ENCODE results near the gene ZC3H15.
A peak's percentile ranks its signal among the peaks of the same experiment; 100 is the strongest.

Gene ZC3H15

DNA sequence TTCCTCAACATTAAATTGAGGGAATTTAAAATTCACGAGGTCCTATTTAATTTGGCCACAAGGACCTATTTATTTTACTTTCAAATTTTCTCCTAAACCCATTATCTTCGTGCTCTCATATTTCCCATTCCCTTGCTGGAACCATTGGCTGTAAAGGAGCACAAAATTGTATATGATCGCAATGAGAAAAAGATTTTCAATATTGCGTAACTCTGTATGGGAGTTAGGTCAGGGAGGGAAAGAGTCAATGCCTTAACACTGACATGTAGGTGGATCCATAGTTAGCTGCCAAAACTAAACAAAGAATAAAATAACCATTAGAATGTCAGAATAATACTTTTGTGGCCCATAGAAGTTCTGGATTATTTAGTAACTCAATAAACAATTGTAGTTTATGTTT is 40.6 kb upstream of the ZC3H15 start:
- in situ Hi-C loops (cut with HindIII; ENCODE audit: low pct_ligation_motif_present, low sequenced_read_pairs) = no loop called here
- H3K27me3 ChIP-seq (replicated peaks) = no peaks in the 10 kb centered on the region
- H3K27ac ChIP-seq = no peak overlapping the region
- DNase-seq = no peak
- TF ChIP-seq, protein P1, sequence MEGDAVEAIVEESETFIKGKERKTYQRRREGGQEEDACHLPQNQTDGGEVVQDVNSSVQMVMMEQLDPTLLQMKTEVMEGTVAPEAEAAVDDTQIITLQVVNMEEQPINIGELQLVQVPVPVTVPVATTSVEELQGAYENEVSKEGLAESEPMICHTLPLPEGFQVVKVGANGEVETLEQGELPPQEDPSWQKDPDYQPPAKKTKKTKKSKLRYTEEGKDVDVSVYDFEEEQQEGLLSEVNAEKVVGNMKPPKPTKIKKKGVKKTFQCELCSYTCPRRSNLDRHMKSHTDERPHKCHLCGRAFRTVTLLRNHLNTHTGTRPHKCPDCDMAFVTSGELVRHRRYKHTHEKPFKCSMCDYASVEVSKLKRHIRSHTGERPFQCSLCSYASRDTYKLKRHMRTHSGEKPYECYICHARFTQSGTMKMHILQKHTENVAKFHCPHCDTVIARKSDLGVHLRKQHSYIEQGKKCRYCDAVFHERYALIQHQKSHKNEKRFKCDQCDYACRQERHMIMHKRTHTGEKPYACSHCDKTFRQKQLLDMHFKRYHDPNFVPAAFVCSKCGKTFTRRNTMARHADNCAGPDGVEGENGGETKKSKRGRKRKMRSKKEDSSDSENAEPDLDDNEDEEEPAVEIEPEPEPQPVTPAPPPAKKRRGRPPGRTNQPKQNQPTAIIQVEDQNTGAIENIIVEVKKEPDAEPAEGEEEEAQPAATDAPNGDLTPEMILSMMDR (IDR thresholded peaks at IDR 0.05; ENCODE audit: low read depth, low read length, missing control alignments) = no peak
- no peak overlapping the region for H3K4me3 ChIP-seq (ENCODE audit: low read depth, low read length)
- H3K36me3 ChIP-seq (replicated peaks) = no peaks in the 10 kb centered on the region

DNA sequence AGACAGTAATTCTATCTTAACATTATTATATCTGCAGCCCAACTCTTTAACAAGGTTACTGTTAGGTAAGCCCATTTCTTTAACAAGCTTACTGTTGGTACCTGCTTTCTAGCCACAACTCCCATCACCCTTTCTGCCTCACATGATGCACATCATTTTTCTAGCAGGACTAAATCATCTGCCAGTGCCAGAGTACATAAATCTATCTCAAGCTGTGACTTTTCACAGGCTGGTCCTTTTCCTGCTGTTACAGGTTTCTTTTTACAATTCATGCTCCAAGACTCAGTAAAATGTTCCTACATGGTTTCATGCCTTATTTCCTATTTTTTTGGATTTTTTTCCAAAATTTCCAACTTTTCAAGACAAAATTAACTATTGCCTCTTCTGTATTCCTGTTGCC is 30.4 kb upstream of the ZC3H15 start:
- H3K27ac ChIP-seq = no peak overlapping the region
- no peaks in the 10 kb centered on the region for H3K27me3 ChIP-seq (replicated peaks)
- TF ChIP-seq, protein P1 (IDR thresholded peaks at IDR 0.05; ENCODE audit: low read depth, low read length, missing control alignments) = no peak
- DNase-seq = no peak
- no peak overlapping the region for H3K4me3 ChIP-seq (ENCODE audit: low read depth, low read length)
- in situ Hi-C loops (cut with HindIII; ENCODE audit: low pct_ligation_motif_present, low sequenced_read_pairs) = no loop called here
- H3K36me3 ChIP-seq (replicated peaks) = no peaks in the 10 kb centered on the region

DNA sequence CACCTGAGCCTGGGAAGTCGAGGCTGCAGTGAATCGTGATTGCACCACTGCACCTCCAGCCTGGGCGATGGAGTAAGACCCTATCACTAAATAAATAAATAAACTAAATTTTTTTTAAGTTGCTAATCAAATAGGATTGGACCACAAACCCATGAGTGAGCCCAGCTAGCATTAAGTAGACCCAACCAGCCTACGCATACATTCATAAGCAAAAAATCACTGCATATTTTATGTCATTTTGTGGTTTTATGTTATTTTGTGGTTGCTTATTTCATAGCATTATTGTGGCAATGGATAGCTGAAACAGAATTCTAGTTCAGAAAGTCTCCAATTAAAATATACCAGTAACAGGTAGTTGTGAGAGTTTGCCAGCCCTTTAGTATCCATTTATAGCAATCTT is 29.1 kb upstream of the ZC3H15 start:
- Histone ChIP-seq H3K27ac (no peak overlapping the region), H3K27me3 (replicated peaks) (no peaks in the 10 kb centered on the region), H3K36me3 (replicated peaks) (no peaks in the 10 kb centered on the region), H3K4me3 (ENCODE audit: low read depth, low read length) (no peak overlapping the region)
- peak; percentile 85 for DNase-seq
- TF ChIP-seq, protein P1 (IDR thresholded peaks at IDR 0.05; ENCODE audit: low read depth, low read length, missing control alignments) = no peak
- in situ Hi-C loops (cut with HindIII; ENCODE audit: low pct_ligation_motif_present, low sequenced_read_pairs) = no loop called here

DNA sequence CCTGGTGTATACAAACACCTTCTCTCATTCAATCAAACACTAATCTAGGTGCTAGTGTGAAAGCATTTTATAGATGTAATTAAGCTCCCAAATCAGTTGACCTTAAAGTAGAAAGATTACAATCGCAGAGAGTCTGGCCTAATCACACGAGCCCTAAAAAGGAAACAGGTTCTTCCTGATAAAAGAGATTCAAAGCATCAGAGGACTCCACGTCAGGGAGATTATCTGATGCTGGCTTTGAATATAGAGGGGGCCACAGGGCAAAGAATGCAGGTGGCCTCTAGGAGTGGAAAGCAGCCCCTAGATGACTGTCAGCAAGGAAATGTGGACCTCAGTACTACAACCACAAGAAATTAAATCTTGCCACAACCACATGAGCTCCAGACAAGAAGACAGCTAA is 28.2 kb upstream of the ZC3H15 start:
- in situ Hi-C loops (cut with HindIII; ENCODE audit: low pct_ligation_motif_present, low sequenced_read_pairs) = no loop called here

DNA sequence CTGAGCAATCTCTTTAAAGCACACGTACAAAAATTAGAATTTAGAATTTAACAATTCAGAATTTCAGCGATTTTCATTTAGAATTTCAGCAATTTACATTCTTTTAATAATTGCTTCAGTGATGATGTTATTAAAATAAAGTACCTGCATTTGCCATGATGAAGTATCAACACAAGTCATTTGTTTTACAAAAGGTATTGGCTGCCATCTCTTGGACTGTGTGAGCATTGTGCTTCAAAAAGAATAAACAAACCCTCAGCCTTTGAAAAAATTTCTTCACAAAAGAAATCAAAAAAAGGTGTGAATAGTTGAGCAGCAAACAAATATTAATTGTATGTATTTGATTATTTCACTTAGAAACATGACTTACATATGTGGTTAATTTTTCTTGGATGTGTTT is 27.1 kb upstream of the ZC3H15 start:
- Histone ChIP-seq H3K4me3 (ENCODE audit: low read depth, low read length) (no peak overlapping the region), H3K27me3 (replicated peaks) (no peaks in the 10 kb centered on the region), H3K27ac (no peak overlapping the region), H3K36me3 (replicated peaks) (no peaks in the 10 kb centered on the region)
- TF ChIP-seq, protein P1 (IDR thresholded peaks at IDR 0.05; ENCODE audit: low read depth, low read length, missing control alignments) = peak; percentile 32
- no peak for DNase-seq
- in situ Hi-C loops (cut with HindIII; ENCODE audit: low pct_ligation_motif_present, low sequenced_read_pairs) = no loop called here

More for the DNA sequence above, 28.2 kb upstream of the ZC3H15 start:
- DNase-seq = no peak
- no peak overlapping the region for H3K27ac ChIP-seq
- H3K27me3 ChIP-seq (replicated peaks) = no peaks in the 10 kb centered on the region
- H3K36me3 ChIP-seq (replicated peaks) = no peaks in the 10 kb centered on the region
- H3K4me3 ChIP-seq (ENCODE audit: low read depth, low read length) = no peak overlapping the region
- TF ChIP-seq, protein P1 (IDR thresholded peaks at IDR 0.05; ENCODE audit: low read depth, low read length, missing control alignments) = no peak

DNA sequence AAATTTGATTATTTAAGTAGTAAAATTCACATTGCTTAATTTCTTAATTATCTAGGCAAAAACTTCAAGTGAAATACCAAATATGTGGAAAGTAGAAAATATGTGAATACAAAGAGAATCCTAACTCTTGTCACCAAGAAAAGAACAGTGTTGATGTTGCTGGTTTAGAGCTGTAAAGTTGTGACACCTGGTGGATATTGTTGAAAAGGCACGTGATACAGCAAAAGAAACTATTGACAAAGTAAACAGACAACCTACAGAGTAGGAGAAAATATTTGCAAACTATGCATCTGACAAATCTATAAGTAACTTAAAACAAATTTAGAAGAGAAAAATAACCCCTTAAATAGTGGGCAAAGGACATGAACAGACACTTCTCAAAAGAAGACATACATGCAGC is 25.6 kb upstream of the ZC3H15 start:
- in situ Hi-C loops (cut with HindIII; ENCODE audit: low pct_ligation_motif_present, low sequenced_read_pairs) = no loop called here
- Histone ChIP-seq H3K4me3 (ENCODE audit: low read depth, low read length) (no peak overlapping the region), H3K27ac (no peak overlapping the region), H3K36me3 (replicated peaks) (no peaks in the 10 kb centered on the region), H3K27me3 (replicated peaks) (no peaks in the 10 kb centered on the region)
- TF ChIP-seq, protein P1 (IDR thresholded peaks at IDR 0.05; ENCODE audit: low read depth, low read length, missing control alignments) = peak; percentile 23
- DNase-seq = no peak

Measured in brain microvascular endothelial cell (primary cell).